Adipose tissue (tissue), 3 donors: ENCODE data around the gene PGM2. TPM values are rescaled to one million over a fixed set of nuclear protein-coding genes. Genes with fewer than 3 reads are reported as not detected.
"Not testable (repeated sequence)": the region's sequence is repeated elsewhere in the genome, so short reads cannot be mapped to it uniquely, and the experiment has no call there.

Source experiments
- H3K27ac ChIP-seq: one replicate; pipeline ENCODE4 v1.5.1; 2013; ENCODE audit warnings: low read depth, low read length
- WGBS, 3 donors: extraction: QIAGEN DNeasy Blood & Tissue Kit; methylation state at CpG; one replicate each; pipeline ENCODE4 v1.1.7; 2013; 5-methylcytosine and 5-hydroxymethylcytosine counted together
- polyA plus RNA-seq, 3 donors: library from polyadenylated mRNA; stranded (reverse); fragments of 200-250 nt; gene quantifications; one replicate each; pipeline ENCODE4 v1.2.3, GENCODE V29; 2013
- donor health status: healthy with polysubstance abuse.
- donor health status: Bipolar disorder and iron deficiency.
- donor health status: healthy.

PGM2 gene
- polyA plus RNA-seq = 10 to 100 TPM in 1 of 3 donors, 1 to 10 TPM in 2; 4.7 to 10.5 (median 9.1) TPM

DNA sequence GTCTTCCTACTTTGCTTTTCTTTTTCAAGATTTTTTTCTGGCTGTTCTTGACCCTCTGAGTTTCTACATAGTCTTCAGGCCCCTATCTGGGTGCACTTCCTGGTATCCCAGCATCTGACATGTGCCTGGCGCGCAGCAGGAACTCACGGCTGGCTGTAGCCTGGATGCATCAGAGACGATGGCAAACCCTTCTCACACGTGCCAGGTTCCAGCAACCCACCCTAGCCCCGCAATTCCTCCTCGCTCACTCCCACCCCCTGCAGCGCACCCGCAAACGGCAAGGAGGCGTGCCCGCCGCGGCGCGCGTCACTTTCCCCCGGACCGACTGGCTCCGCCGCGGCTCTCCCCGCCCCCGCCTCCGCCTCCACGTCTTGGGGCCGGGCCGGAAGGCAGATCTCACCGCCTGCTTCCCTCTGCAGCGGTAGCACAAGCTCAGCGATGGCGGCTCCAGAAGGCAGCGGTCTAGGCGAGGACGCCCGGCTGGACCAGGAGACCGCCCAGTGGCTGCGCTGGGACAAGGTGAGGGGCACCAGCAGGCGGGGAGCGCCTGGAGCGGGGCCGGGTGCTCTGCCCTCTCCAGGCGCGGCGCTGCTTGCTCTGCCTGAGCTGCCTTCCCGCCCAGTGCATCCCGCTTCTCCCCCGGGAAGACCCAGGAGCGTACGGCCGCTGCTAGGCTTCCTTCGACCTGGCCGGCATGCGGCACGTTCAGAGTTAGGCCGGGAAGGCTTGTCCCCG, at the start of gene PGM2:
Gene PGM2 (plus strand): TSS at position 392 of the 735 bp plus-strand sequence. CDS start 47 bp downstream, at position 439.
- no peak within 1 kb of the TSS for H3K27ac ChIP-seq
- WGBS, 3 donors = 0% methylated on average over 55 to 57 of the region's 57 CpGs

DNA sequence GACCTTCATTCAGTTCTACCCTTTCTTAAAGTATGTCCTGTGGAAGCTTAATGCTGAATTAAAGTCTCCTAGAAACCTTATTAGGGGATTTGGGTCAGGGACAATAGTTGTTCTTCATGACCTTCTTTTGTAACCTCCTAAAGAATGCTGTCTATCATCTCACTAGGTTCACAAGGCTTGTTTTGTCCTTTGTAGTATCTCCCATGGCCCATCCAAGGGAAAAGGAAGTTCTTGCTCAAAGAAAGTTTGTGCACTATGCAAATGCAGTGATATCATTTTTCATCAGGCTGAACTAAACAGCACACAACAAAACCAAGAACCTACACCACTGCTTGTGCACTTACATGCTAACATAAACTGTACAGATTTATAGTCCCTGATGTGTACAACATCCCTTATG, 46.6 kb upstream of the PGM2 start:
- no peak overlapping the region for H3K27ac ChIP-seq

DNA sequence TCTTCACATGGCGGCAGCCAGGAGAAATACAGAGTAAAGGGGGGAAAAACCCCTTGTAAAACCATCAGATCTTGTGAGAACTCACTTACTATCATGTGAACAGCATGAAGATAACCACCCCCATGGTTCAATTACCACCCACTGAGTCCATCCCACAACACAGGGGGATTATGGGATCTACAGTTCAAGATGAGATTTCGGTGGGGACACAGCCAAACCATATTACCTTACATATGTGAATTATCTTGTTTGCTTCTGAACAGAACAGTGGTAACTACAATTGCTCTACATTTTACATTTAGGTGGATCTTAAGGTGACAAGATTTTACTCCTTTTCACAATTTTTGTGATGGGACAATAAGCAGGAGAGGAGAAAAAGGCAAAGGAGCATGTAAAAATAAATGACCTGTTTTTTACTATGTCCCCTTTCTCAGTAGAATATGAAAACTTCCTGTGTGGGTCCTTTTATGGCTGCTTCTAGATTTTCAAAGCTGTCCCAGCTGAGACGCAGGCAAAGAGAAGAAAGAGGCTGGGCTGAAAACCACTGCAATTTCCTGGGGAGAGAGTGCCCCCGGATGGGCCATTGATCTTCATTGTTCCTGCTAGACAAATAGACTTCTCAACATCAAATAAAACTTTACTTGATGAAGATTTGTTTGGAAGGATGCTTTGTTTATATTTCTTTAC, 45.9 kb upstream of the PGM2 start:
- 47 to 58% (median 52%) methylated on average over 4 of the region's 4 CpGs for WGBS, 3 donors
- H3K27ac ChIP-seq = no peak overlapping the region

DNA sequence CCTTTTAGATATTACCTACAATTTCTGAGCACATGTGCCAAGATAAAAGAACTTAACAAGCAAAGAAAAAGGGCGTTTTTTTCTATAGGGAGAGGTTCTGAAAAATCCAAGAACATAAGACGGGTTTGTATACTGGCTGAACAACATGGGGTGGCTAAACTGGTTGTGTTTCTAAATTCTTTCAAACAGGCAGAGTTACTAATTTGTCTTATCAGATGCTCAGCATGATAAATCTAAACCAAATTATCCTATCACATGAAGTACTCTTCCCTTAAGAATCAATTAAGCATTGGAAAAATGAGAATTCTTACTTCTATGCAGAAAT, 45.4 kb upstream of the PGM2 start:
- H3K27ac ChIP-seq = no peak overlapping the region
- 66 to 67% (median 67%) methylated on average over 2 of the region's 2 CpGs for WGBS, 3 donors

DNA sequence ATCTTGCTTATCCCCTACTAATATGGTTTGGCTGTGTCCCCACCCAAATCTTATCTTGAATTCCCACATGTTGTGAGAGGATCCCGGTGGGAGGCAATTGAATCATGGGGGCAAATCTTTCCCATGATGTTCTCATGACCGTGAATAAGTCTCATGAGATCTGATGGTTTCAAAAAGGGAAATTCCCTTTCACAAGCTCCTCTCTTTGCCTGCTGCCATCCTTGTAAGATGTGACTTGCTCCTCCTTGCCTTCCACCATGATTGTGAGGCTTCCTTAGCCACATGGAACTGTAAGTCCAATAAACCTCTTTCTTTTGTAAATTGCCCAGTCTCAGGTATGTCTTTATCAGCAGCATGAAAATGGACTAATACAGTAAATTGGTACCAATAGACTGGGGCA, 40.2 kb upstream of the PGM2 start:
- WGBS, 3 donors = 77 to 94% (median 89%) methylated on average over 2 of the region's 2 CpGs
- not testable (repeated sequence) for H3K27ac ChIP-seq

DNA sequence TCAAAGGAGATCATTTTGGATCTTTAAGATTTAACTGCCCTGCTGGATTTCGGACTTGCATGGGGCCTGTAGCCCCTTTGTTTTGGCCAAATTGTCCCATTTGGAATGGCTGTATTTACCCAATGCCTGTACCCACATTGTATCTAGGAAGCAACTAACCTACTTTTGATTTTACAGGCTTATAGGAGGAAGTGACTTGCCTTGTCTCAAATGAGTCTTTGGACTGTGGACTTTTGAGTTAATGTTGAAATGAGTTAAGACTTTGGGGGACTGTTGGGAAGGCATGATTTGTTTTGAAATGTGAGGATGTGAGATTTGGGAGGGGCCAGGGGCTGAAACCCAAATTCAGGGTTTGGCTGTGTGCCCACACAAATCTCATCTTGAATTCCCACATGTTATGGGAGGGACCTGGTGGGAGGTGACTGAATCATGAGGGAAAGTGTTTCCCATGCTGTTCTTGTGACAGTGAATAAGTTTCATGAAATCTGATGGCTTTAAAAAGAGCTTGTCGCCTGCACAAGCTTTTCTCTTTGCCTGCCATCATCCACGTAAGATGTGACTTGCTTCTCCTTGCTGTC, 38.5 kb upstream of the PGM2 start:
- not testable (repeated sequence) for H3K27ac ChIP-seq
- WGBS, 3 donors = 86 to 96% (median 90%) methylated on average over 3 of the region's 3 CpGs

DNA sequence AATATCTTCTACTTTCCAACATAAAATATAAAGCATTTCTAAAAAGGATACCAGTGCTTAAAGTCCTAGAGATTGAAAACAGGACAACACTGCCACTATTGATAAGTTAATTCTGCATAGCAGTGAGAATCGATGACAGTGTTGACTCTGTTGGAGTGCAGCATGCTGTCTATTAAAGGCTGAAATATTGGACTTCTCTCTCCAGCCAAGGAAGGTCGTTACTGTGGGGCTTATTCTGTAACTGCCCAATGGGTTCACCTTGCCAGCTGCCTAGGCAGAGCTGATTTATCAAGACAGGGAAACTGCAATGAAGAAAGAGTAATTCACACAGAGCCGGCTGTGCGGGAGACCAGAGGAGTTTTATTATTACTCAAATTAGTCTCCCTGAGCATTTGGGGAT, 37.7 kb upstream of the PGM2 start:
- WGBS, 3 donors = 36 to 83% (median 82%) methylated on average over 4 of the region's 4 CpGs
- H3K27ac ChIP-seq = no peak overlapping the region

DNA sequence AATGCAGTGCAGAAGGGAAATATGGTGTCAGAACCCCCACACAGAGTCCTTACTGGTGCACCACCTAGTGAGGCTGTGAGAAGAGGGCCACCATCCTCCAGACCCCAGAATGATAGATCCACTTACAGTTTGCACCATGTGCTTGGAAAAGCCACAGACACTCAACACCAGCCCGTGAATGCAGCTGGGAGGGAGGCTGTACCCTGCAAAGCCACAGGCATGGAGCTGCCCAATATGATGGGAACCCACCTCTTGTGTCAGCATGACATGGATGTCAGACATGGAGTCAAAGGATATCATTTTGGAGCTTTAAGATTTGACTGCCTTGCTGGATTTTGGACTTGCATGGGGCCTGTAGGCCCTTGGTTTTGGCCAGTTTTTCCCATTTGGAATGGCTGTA, 34.2 kb upstream of the PGM2 start:
- 72 to 100% (median 83%) methylated on average over 1 of the region's 1 CpG for WGBS, 3 donors
- no peak overlapping the region for H3K27ac ChIP-seq

DNA sequence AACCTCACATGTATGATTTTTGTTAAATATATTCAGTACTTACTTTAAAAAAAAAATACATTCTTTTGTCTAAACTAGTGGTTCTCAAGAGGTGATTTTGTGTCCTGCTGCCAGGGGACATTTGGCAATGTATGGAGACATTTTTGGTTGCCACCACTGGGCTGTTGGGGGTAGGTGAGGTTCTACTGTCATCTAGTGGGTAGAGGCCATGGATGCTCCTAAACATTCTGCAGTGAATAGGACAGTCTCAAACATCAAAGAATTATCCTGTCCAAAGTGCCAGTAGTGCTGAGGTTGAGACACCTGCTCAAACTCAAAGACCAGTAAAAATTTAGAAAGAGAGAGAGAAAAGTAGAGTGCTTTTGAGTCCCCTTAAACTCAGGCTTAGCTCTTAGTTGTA, 32.9 kb upstream of the PGM2 start:
- H3K27ac ChIP-seq = no peak overlapping the region

DNA sequence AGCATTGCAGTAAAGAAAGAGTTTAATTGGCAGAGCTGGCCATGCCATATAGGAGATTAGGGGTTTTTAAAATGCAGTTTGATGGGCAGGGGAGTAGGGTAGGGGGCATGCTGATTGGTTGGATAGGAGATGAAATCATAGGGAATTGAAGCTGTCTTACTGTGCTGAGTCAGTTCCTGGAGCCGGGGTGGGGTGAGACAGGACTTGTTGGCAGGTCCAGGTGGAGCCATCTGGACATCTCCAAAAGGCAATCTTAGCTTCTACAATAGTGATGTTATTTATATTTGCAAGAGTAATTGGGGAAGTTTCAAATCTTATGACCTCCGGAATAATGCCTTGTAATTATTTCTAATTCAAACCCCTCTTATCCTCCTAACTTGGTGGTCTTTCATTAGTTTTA, 32.4 kb upstream of the PGM2 start:
- WGBS, 3 donors = 76 to 82% (median 78%) methylated on average over 2 of the region's 2 CpGs
- no peak overlapping the region for H3K27ac ChIP-seq

DNA sequence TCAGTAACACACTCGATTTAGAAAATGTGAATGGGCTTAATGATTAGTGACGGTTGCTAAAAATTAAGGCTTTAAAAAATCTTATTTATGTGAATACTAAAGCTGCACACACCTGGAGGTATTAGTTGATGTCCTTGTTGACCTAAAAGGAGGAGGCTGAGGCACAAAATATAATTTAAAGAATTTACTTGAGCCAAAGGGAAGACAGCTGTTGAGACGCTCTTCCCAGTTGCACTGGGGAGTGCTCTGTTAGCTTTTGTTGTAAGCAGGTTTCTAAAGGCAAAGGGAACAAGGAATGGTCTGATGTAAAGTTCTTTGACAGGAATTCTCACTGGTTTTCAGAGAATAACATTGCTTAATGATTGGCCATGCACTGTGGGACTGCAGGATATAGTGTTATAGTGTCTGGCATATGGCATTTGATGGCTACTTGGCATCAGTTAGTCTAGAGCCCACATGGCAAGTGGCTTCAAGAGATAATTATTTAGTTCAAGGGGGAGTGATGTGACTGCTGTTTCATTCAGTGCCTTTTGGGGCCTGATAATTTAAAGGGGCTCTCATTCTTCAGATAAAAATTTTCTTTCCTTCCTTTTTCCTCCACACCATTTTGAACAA, 30.8 kb upstream of the PGM2 start:
- 68 to 80% (median 79%) methylated on average over 3 of the region's 3 CpGs for WGBS, 3 donors
- H3K27ac ChIP-seq = no peak overlapping the region

DNA sequence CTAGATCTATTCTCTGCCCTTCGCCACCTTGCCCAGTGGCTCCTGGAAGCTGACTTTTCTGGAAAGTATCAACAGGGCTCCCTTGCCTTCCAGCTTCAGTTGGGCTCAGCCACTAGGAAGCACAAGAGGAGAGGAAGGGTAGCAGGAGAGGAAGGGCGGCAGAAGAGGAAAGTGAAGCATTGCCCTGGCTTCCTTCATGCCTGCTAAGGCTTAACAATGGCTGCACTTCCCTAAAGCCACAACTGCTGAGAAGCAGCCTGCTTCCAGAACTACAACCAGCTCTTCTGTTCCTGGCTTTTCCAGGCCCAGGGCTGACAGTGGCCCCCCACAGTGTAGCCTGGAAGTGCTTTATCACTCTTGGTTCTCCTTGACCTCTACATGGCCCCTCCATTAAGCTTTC, 29.1 kb upstream of the PGM2 start:
- H3K27ac ChIP-seq = no peak overlapping the region
- WGBS, 3 donors = 75 to 94% (median 80%) methylated on average over 2 of the region's 2 CpGs

DNA sequence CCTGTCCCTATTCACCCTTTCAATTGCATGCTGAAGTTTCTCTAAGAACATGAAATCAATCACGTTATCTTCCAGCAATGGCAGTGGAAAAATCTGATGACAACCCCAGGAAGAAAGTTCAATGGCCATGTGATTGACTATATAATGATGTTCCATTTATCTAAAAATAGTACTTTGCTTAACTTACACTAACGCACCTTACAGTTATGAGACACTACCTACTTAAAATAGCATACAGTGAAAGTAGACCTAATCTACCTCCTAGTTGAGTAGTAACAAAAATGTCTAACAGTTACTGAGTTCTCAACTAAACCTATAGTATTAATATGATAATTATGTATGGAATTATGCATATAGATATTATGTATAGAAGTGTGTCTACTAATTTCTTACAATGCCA, 28.6 kb upstream of the PGM2 start:
- WGBS, 3 donors = 72 to 93% (median 85%) methylated on average over 2 of the region's 2 CpGs
- no peak overlapping the region for H3K27ac ChIP-seq

DNA sequence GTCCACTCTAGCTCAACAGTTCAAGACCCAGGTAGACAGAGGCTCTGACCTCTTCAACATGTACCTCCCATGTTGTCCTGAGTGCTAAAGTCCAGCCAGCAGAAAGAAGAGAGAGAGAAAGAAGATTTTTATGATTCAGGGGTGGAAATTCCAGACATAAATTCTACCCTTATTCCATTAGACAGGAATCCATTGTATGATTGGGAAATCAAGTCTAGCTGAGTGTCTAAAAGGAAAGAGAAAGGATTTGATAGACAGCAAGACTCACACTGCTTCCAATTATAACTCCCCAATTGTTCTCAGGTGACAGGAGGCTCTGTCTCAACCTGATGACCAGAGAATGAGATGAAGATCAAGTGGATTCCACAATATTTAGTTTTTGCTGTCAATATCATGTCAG, 27.9 kb upstream of the PGM2 start:
- H3K27ac ChIP-seq = no peak overlapping the region

DNA sequence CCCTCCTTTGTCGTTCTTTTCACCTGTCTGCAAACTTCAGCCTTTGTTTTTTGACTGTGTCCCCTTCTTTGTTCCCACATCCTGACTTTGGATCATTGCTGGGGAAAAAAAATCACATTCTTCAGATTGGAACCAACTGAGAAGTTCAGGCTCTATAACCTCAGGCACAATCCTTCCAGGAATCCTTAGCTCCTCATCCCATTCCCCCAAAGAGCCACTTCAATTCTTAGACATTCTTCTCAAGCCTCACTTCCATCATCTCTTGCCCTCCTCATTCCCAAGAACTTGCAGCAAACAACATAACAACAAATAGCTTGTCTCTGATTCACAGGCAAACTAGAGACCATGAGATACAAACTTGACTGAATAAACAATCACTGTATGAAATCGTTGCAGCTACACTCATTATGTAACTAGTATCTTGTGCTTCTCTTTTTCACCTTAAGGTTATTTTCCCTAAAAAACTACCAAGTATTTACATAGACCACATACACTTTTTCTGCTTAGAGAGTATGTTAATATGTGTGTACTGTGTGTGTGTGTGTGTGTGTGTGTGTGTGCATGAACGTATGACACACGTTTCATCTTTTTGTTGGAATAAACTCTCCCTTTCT, 26.4 kb upstream of the PGM2 start:
- WGBS, 3 donors = 43 to 57% (median 49%) methylated on average over 4 of the region's 4 CpGs
- no peak overlapping the region for H3K27ac ChIP-seq

DNA sequence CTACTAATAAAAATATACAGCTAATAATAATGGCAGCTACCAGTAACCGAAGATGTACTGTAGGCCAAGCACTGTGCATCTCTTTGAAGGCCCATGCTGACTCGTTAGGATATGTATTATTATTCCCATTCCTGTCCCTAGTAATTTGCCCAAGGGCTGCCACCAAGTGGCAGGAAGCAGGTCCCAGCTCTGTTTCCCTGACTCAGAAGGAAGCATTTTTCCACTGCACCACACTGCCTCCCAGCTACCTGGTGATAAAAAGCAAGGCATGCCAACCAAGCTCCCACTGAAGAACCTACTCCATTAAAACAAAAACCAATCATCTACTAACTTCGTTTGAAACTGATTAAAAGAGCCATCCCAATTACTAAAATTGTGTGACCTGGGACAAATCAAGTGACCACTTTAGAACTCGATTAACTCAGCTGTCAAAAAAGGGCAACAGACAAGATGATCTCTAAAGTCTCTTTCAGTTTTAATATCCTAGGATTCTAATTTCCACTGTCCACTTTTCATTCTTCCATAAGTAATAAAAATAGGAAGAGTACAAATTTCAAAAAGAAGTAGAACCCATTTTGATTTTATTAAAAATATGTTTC, 24.3 kb upstream of the PGM2 start:
- no peak overlapping the region for H3K27ac ChIP-seq
- 30 to 54% (median 46%) methylated on average over 4 of the region's 4 CpGs for WGBS, 3 donors

DNA sequence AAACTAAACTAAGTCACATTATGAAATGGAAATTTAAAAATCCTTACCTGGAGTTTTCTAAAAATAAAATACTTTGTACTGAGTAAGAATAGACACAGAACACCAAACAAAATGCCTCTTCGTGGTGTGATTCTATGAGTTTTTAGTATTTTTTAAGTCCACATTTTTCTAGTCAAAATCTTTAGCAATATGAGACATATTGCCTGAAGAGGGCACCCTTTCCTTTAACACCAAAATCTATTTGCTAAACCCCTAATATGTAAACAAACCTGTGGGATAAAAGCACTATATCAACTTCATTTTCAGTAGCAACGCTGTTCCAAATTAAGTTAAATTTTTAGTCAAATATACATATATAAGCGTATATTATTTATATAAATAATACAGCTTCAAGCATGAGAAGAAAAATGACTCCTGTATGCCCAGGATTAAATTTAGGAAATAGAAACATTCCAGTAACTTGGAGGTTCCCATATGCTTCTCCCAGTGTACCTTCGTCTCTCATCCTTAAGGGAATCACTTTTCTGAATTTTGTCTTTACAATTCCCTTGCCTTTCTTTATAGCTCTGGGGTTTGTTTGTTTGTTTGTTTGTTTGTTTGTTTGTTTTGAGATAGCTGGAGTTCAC, 23.0 kb upstream of the PGM2 start:
- no peak overlapping the region for H3K27ac ChIP-seq
- WGBS, 3 donors = 23 to 26% (median 26%) methylated on average over 4 of the region's 4 CpGs

DNA sequence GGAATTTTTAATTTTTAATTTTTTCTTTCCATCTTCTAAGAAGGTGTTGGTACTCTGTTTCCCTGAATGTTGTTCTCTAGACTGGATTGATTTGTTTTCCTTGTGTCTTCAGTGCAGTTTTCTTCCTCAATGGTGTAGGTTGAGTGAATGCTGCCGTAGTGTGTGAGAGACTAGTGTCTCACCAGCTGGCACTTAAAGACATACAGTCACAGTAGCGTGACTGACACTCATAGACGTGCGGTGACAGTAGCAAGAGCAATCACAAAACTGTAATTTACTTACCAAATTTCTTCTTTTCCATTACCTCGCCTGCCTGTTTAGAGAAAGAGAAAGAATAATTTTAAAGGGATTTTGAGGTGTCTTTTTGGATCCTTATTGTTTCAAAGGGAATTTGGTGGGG, 21.4 kb upstream of the PGM2 start:
- 87 to 92% (median 89%) methylated on average over 5 of the region's 5 CpGs for WGBS, 3 donors
- H3K27ac ChIP-seq = no peak overlapping the region

DNA sequence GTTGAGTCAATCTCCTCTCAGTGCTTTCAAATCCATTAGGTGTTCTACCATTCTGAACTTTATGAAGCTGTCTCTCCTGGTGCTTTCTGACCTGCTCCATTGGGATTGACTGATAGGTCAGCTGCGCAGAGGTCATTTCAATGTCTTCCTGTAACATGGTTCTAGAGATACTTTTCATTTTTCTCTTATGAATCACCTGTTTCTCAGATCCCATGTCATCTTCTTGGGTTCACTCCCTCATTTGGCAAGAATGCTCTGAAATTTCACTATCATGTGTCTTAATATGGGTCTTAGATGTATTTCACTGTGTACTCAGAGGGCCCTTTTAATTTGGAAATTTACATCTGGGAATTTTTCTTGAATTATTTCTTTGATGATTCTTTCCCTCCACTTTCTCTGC, 13.8 kb upstream of the PGM2 start:
- 89 to 97% (median 93%) methylated on average over 1 of the region's 1 CpG for WGBS, 3 donors
- H3K27ac ChIP-seq = no peak overlapping the region
